D721Med (cell line): ENCODE results near the gene NOL12.
"Not testable (repeated sequence)": the region's sequence is repeated elsewhere in the genome, so short reads cannot be mapped to it uniquely, and the experiment has no call there.

Experiments
- DNase-seq: peaks from one replicate; pipeline ENCODE4 v3.0.0; 2011; ENCODE audit warnings: low spot score; ENCODE audit not compliant: insufficient read length
- FAIRE-seq: peaks from 2 replicates; lab custom pipeline; 2011; peaks lifted over from hg19 to GRCh38; lab: Jason Lieb, UNC
- TF ChIP-seq, protein P1 (sequence below): IDR thresholded peaks from 2 replicates; pipeline ENCODE4 v1.5.1; 2012; ENCODE audit warnings: mild to moderate bottlenecking, control low read depth; ENCODE audit not compliant: insufficient read depth; ENCODE audit errors: missing control alignments

NOL12 gene

DNA sequence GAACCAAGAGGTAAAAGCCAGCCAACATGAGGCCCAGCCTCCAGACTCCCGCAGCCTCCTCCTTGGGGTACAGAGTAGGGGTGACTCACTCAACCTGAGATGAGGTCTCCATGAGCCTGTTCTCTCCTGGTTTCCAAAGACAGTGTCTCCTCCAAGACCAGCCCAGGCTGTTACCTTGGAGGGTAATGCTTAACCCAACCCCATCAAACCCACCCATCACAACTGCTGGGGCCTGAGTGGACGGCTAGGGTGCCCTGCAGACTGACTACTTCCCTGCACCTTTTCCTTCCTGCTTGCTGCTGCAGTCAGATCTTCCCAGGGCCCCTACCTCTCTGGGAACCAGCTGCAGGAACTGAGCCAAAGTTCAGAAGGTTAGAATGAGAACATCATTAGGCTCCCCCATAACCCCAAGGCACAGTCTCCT is 5.1 kb upstream of the NOL12 start:
- FAIRE-seq (no peak), DNase-seq (no peak)
- TF ChIP-seq, protein P1, sequence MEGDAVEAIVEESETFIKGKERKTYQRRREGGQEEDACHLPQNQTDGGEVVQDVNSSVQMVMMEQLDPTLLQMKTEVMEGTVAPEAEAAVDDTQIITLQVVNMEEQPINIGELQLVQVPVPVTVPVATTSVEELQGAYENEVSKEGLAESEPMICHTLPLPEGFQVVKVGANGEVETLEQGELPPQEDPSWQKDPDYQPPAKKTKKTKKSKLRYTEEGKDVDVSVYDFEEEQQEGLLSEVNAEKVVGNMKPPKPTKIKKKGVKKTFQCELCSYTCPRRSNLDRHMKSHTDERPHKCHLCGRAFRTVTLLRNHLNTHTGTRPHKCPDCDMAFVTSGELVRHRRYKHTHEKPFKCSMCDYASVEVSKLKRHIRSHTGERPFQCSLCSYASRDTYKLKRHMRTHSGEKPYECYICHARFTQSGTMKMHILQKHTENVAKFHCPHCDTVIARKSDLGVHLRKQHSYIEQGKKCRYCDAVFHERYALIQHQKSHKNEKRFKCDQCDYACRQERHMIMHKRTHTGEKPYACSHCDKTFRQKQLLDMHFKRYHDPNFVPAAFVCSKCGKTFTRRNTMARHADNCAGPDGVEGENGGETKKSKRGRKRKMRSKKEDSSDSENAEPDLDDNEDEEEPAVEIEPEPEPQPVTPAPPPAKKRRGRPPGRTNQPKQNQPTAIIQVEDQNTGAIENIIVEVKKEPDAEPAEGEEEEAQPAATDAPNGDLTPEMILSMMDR: no peak

DNA sequence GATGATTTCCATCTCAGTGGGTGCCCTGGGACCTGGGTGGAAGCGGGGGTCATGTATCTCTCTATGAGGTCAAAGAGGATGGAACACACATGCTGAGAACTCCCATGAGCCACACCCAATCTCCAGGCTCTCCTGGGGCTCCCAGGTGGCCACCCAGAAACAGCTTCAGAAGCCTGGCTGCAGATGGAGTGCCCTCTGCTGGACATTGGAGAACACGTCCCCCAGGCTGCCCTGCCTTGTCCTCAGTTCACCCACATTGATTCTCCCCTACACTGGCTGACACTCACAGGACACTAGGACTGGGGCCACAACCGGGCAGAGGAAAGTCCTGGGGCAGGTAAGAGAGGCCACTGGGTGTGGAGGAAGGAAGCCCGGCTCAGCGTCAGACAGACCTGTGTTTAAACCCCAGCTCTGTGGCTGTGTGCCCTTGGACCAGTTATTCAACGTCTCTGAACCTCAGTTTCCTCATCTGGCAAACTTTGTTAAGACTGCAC is 4.5 kb upstream of the NOL12 start:
- DNase-seq (no peak), FAIRE-seq (no peak)
- TF ChIP-seq, protein P1: peak; percentile 67

DNA sequence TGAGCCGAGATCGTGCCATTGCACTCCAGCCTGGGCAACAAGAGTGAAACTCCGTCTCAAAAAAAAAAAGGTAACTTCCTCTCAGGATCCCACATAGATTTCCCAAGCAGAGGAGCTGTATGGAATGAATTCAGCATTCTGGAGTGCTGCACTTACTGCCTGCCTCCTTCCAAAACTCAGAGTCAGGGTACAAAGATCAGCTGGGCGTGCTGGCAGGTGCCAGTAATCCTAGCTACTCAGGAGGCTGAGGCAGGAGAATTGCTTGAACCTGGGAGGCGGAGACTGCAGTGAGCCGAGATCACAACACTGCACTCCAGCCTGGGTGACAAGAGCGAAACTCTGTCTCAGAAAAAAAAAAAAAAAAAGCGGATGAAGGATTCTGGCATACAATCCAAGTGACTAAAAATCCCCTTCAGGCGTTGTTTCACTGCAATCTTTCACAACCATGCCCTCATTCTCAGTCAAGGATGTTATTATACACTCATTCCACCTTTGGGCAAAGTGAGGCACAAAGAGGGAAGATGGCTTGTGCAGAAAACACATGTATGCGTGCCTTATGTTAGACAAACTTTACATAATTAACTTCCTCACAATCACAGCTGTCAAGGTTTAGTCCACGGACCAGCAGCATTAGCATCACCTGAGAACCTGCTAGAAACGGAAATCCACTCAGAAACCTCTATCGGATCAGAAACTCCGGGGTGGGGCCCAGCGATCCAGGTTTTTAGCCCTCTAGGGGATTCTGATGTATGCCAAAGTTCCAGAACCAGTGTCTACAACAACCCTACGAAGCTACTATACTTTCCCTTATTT is 1.1 kb upstream of the NOL12 start:
- TF ChIP-seq, protein P1: no peak
- no peak for DNase-seq
- no peak for FAIRE-seq

DNA sequence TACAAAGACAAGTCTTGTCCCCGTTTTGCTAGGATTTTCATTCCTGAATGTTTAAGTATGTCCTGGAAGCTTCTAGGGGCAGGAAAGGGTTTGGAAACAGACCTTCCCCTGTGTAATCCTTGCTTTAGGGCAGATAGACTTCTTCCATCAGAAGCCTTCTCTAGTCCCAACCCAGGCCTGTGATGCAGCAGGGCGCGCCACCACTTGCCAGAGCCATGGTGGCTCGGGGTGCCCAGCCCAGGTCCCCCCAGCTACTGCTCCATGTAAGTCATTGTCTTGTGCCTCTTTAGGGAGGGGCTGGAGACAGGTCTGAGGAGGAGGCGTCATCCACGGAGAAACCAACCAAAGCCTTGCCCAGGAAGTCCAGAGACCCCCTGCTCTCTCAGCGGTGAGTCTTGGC is 4.3 kb downstream of the NOL12 start:
- TF ChIP-seq, protein P1: no peak
- FAIRE-seq: no peak
- DNase-seq: no peak

DNA sequence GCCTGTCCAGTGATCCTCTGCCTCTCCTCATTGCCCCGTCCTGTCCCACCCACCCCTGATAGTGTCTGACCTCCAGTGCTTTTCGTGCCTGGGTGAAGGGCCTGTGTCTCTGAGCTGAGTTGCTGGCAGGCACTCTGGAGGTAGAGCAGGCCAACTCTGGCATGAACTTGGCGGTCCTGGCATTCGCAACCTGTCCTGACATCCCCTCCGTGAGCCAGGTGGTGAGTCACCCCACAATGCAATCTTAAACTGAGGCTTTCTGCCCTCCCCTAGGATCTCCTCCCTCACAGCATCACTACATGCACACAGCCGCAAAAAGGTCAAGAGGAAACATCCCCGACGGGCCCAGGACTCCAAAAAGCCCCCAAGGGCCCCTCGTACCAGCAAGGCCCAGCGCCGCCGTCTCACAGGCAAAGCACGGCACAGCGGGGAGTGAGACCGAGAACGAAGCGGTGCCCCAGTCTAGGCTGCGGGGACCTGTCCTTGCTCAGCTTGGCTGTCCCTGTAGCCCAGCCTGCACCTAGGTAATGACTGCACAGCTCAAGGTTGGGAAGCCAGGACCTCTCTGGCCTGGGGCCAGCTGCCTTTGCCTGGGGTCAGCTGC is 4.9 kb downstream of the NOL12 start:
- TF ChIP-seq, protein P1: no peak
- DNase-seq (no peak), FAIRE-seq (no peak)

DNA sequence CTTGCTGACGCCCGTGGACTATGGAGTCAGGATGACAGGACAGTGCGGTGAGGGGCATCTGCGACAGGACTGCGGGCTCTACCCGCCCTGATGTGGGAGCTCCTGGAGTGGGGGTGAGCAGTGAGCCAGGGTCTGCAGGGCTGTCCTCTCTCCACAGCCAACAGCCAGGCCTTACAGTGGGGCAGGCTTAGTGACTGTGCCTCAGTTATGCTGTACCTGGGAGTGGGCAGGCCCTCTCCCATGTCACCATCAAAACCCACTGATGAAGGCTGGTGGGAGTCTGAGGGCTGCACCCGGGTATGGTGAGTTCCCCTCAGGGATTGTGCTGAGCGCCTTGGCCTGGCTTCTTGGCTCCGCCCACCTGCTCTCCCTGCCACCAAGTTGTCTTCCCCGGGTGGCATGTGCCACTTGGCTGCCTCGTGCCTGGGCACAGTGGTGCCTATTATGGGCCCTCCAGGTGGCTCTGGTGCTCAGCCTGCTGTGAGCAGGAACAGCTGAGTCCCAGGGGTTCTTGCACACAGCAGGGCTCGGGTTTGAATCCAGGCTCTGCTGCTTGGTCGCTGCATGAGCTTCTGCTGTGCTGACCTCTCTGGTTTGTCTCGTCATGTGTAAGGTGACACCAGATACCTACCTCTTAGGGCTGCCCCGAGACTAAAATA is 6.6 kb downstream of the NOL12 start:
- FAIRE-seq (no peak), DNase-seq (no peak)
- TF ChIP-seq, protein P1: no peak

DNA sequence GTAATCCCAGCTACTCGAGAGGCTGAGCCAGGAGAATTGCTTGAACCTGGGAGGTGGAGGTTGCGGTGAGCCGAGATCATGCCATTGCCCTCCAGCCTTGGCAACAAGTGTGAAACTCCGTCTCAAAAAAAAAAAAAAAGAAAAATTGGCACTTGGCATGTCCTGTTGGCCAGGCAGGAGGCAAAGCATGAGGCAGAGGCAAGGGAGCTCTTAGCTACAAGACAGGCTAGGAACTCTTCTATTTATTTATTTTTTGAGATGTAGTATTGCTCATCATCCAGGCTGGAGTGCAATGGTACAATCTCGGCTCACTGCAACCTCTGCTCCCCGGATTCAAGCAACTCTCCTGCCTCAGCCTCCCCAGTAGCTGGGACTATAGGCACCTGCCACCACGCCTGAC is 8.0 kb downstream of the NOL12 start:
- DNase-seq, FAIRE-seq: not testable (repeated sequence)

DNA sequence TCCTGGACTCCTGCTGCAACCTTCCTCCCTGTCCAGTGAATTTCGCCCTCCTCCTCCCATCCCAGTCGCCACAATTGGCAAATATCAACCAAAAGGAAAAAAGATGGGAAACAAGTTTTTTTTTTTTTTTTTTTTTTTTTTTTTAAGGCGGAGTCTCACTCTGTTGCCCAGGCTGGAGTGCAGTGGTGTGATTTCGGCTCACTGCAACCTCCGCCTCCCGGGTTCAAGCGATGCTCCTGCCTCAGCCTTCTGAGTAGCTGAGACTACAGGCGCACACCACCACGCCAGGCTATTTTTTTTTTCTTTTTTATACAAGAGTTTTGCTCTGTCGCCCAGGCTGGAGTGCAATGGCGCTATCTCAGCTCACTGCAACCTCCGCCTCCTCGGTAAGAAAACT is 10.1 kb downstream of the NOL12 start:
- not testable (repeated sequence) for DNase-seq, FAIRE-seq
